ENCODE results near the gene MICOS13. TPM values are rescaled to one million over a fixed set of nuclear protein-coding genes. Genes with fewer than 3 reads are reported as not detected.

The MICOS13 gene, protein sequence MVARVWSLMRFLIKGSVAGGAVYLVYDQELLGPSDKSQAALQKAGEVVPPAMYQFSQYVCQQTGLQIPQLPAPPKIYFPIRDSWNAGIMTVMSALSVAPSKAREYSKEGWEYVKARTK
- total RNA-seq (2022; extraction: Qiagen RNA extraction; ENCODE audit: low read depth), result 47.2 to 69.6 TPM (median 61.4 TPM) in 5 replicates

DNA sequence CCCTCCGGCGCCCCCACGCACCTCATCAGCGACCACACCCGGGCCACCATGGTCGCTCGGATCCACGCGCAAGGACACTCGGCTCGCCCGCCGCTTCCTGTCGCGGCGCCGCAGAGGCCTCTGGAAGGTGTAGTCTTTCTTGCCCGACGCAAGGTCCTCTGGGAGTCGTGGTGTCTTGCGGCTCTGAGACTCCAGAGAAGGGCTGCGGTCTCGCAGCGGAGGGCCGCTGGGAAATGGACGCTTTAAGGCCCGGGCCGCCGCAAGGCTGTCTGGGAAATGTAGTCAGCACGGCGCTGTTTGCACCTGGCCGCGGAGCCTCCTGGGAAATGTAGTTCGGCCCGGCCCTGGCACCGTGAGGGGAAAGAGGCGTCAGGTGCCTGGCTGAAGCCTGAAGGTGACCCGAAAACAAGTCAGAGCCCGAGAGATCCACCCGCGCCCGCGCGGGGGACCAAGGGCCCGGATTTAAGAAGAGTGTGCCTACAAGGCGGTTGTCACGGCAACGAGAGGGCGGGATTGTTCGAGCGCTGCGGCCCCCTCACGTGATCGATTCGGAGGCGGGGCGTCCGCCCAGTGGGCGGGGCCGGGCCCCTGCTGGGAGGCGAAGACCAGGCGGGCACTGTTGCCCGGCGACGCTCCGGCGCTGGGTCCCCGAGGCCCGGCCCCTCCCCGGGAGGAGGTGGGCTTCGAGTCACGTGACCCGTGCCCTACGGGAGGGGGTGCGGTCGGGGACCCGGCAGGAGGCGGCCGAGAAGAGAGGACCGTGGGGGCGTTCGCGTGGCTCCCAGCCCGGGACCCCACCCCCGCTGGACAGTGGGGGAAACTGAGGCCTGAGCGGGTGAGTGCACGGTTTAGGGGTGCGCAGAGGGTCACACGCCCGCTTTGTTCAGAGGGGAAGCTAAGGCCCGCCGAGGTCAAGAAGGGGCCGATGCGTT lies at the start of gene MICOS13, which contains the start of gene HSD11B1L:
Gene MICOS13, minus strand, starts transcription at position 80 of the 932 bp plus-strand sequence. Its CDS starts 30 bp downstream, at position 50.
Gene HSD11B1L, plus strand, starts transcription at position 591 of the 932 bp plus-strand sequence. CDS start 3,806 bp downstream, outside the sequence.

DNA sequence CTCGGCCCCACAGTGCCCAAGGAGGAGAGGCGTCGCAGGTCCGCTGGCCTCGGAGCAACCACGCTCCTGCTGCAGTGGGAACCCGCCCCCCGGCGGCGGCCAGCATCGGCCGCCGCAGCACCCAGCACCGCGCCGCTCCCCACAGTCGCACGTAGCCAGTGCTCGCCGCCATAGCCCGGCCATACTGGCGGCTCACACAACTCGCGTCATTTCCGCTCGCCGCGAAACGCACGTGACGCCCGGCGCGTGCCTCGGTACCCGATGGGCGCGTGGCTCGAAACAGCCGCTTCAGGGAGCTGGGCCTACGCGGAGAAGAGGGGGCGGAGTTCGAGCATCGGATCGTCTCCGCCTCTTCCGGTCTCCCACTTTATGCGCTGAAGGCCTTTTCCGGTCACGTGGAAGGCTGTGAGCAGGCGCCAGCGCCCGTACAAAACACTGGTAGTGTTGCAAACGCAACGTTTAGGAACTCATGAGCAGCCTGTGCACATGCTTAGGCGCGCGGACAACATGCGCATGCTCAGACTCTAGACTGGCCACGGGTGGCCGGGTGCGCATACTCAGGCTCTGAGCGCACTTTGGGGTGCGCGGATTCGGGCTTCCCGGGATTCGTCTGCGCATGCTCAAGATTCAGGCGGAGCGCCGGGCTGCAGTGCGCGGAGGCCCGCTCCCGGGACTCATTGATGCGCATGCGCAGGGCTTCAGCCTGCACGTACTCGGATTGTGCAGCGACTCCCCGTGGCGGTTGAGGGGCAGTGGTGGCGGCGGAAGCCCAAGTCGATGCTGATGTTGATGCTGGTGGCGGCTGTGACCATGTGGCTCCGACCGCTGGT lies 39.9 kb upstream of the MICOS13 start, which contains the start of the genes CATSPERD and LONP1:
Gene CATSPERD, plus strand, starts transcription at position 677 of the 830 bp plus-strand sequence. Its CDS starts 101 bp downstream, at position 778.
Gene LONP1, minus strand, starts transcription at position 186 of the 830 bp plus-strand sequence. Its CDS starts 14 bp downstream, at position 172.

DNA sequence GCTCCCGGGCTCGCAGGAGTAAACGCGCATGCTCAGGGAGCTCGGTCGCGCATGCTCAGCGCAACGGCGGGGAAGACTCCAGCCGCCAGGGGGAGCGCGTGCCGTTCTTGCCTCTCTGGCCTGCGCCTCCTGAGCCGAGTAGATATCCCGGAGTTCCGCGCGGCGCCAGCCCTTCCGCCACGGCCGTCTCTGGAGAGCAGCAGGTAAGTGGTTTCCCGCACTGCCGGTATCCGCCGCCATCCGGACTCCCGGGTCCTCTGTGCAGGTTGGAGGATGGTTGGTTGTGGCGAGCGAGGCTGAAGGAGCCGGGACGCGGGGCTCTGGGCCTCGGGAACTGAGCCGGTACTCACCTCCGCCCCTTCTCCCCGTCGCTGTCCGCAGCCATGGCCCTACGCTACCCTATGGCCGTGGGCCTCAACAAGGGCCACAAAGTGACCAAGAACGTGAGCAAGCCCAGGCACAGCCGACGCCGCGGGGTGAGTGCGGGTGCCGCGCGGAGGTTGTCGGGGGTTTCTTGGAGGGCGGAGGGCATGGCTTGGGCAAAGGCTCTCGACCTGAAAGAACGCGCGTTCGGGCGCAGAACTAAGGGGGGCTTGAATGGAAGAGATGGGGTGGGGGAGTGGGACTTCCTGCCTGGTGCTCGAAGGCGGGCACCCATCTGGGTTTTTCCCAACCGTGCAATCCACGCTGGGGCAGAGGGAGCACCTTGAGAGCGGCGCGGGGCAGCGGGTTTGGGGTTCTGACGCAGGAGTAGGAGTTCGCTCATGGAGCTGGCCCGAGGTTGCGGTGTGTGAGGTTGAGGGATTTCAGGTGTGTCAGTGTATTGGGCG lies 10.0 kb upstream of the MICOS13 start, which contains the start of gene RPL36:
Gene RPL36, plus strand, starts transcription at position 171 of the 830 bp plus-strand sequence. Its CDS starts 213 bp downstream, at position 384.

Other genes starting within 250 kb of the MICOS13 start
- not detected in 5 replicates for gene ZNRF4, start 225.1 kb downstream of the MICOS13 start, total RNA-seq (2022; extraction: Qiagen RNA extraction; ENCODE audit: low read depth)
- 1.6 to 3.4 TPM (median 2.2 TPM) in 5 replicates for gene TINCR, start 112.6 kb downstream of the MICOS13 start, total RNA-seq (2022; extraction: Qiagen RNA extraction; ENCODE audit: low read depth)
- 33.4 to 43.4 TPM (median 39.0 TPM) in 5 replicates for gene SAFB2, start 57.7 kb downstream of the MICOS13 start, total RNA-seq (2022; extraction: Qiagen RNA extraction; ENCODE audit: low read depth)
- 52.6 to 64.8 TPM (median 61.8 TPM) in 5 replicates for gene SAFB, start 57.4 kb downstream of the MICOS13 start, total RNA-seq (2022; extraction: Qiagen RNA extraction; ENCODE audit: low read depth)
- 3.4 to 5.3 TPM (median 3.9 TPM) in 5 replicates for gene HSD11B1L, start 511 bp upstream of the MICOS13 start, total RNA-seq (2022; extraction: Qiagen RNA extraction; ENCODE audit: low read depth)
- 726 to 796 TPM (median 738 TPM) in 5 replicates for gene RPL36, start 9.8 kb upstream of the MICOS13 start, total RNA-seq (2022; extraction: Qiagen RNA extraction; ENCODE audit: low read depth)
- 52.8 to 65.6 TPM (median 60.4 TPM) in 5 replicates for gene LONP1, start 39.6 kb upstream of the MICOS13 start, total RNA-seq (2022; extraction: Qiagen RNA extraction; ENCODE audit: low read depth)
- not detected in 5 replicates for gene CATSPERD, start 40.1 kb upstream of the MICOS13 start, total RNA-seq (2022; extraction: Qiagen RNA extraction; ENCODE audit: low read depth)
- 2.1 to 3.2 TPM (median 2.6 TPM) in 5 replicates for gene PRR22, start 104.2 kb upstream of the MICOS13 start, total RNA-seq (2022; extraction: Qiagen RNA extraction; ENCODE audit: low read depth)
- 27.4 to 33.9 TPM (median 30.2 TPM) in 5 replicates for gene DUS3L, start 110.6 kb upstream of the MICOS13 start, total RNA-seq (2022; extraction: Qiagen RNA extraction; ENCODE audit: low read depth)
- gene NRTN, start 124.6 kb upstream of the MICOS13 start, total RNA-seq (2022; extraction: Qiagen RNA extraction; ENCODE audit: low read depth), result 0.46 to 0.94 TPM (median 0.64 TPM) in 5 replicates
- not detected in 5 replicates for gene FUT6, start 159.2 kb upstream of the MICOS13 start, total RNA-seq (2022; extraction: Qiagen RNA extraction; ENCODE audit: low read depth)
- 0.07 to 0.14 TPM in 2 of 5 replicates, not detected in the others for gene FUT3, start 170.9 kb upstream of the MICOS13 start, total RNA-seq (2022; extraction: Qiagen RNA extraction; ENCODE audit: low read depth)
- 0.11 TPM in 1 of 5 replicates, not detected in the others for gene FUT5, start 190.0 kb upstream of the MICOS13 start, total RNA-seq (2022; extraction: Qiagen RNA extraction; ENCODE audit: low read depth)
- gene NDUFA11, start 223.3 kb upstream of the MICOS13 start, total RNA-seq (2022; extraction: Qiagen RNA extraction; ENCODE audit: low read depth), result 248 to 285 TPM (median 265 TPM) in 5 replicates
- 0.36 to 0.94 TPM (median 0.60 TPM) in 5 replicates for gene VMAC, start 224.4 kb upstream of the MICOS13 start, total RNA-seq (2022; extraction: Qiagen RNA extraction; ENCODE audit: low read depth)
- gene CAPS, start 233.7 kb upstream of the MICOS13 start, total RNA-seq (2022; extraction: Qiagen RNA extraction; ENCODE audit: low read depth), result 0.64 to 1.3 TPM (median 1.0 TPM) in 5 replicates

Data from A549 treated with DMSO at 1 μM for 4 hours (cell line).